ENCODE data around the gene CD70. TPM values are rescaled to one million over a fixed set of nuclear protein-coding genes. Genes with fewer than 3 reads are reported as not detected.
"Not testable (repeated sequence)": the region's sequence is repeated elsewhere in the genome, so short reads cannot be mapped to it uniquely, and the experiment has no call there.

The CD70 gene
- total and polyA plus RNA-seq, 4 donors: 0.22 to 0.57 (median 0.34) TPM

GRCh38 chr19:6551091-6551490 lies 39.9 kb downstream of the CD70 start:
- Histone ChIP-seq H3K4me1 (ENCODE audit: control insufficient read depth in 5 of 5, insufficient read depth in 5 of 5, low read length in 5 of 5) (no peaks in the 10 kb centered on the region), H3K27me3 (ENCODE audit: control insufficient read depth in 3 of 3, insufficient read depth in 3 of 3, low read length in 2 of 3) (no peaks in the 10 kb centered on the region), H3K9ac (ENCODE audit: insufficient read depth in 1 of 2, low read length in 2 of 2) (no peak overlapping the region), H3K27ac (ENCODE audit: low read depth in 1 of 2, low read length in 1 of 2) (no peak overlapping the region), H3K36me3 (ENCODE audit: control insufficient read depth in 4 of 4, insufficient read depth in 4 of 4, low read length in 4 of 4) (no peaks in the 10 kb centered on the region), H3K9me3 (ENCODE audit: control insufficient read depth in 4 of 4, insufficient read depth in 3 of 4, low read length in 3 of 4) (peaks cover 0 to 3% (median 0%) of the 10 kb centered on the region in 4 donors), H3K4me3 (no peak overlapping the region)
- DNase-seq: no peak
- TF ChIP-seq CTCF (IDR thresholded peaks at IDR 0.05; ENCODE audit: control extremely low read depth, extremely low read depth): no peak
- no peak for ATAC-seq (ENCODE audit: insufficient read depth, low FRiP score)
- 96 to 97% methylated on average over 3 of the region's 3 CpGs for WGBS, 2 donors

- H3K9me3 ChIP-seq (ENCODE audit: control insufficient read depth in 4 of 4, insufficient read depth in 3 of 4, low read length in 3 of 4); ATAC-seq (ENCODE audit: insufficient read depth, low FRiP score); H3K4me3 ChIP-seq; DNase-seq; H3K4me1 ChIP-seq (ENCODE audit: control insufficient read depth in 5 of 5, insufficient read depth in 5 of 5, low read length in 5 of 5); H3K9ac ChIP-seq (ENCODE audit: insufficient read depth in 1 of 2, low read length in 2 of 2); H3K27ac ChIP-seq (ENCODE audit: low read depth in 1 of 2, low read length in 1 of 2); H3K36me3 ChIP-seq (ENCODE audit: control insufficient read depth in 4 of 4, insufficient read depth in 4 of 4, low read length in 4 of 4); H3K27me3 ChIP-seq (ENCODE audit: control insufficient read depth in 3 of 3, insufficient read depth in 3 of 3, low read length in 2 of 3): not testable (repeated sequence)
- WGBS, 2 donors: 72 to 73% methylated on average over 6 of the region's 6 CpGs
Measured at GRCh38 chr19:6550679-6551078, 40.3 kb downstream of the CD70 start.

GRCh38 chr19:6543866-6544347 lies 47.0 kb downstream of the CD70 start:
- H3K9me3 ChIP-seq (ENCODE audit: control insufficient read depth in 4 of 4, insufficient read depth in 3 of 4, low read length in 3 of 4): peaks cover 0 to 3% (median 0%) of the 10 kb centered on the region in 4 donors
- WGBS, 2 donors: 65 to 84% methylated on average over 11 of the region's 11 CpGs
- no peaks in the 10 kb centered on the region for H3K36me3 ChIP-seq (ENCODE audit: control insufficient read depth in 4 of 4, insufficient read depth in 4 of 4, low read length in 4 of 4)
- ATAC-seq (ENCODE audit: insufficient read depth, low FRiP score) (no peak), DNase-seq (no peak)
- peaks cover 0 to 2% (median 0%) of the 10 kb centered on the region in 5 donors for H3K4me1 ChIP-seq (ENCODE audit: control insufficient read depth in 5 of 5, insufficient read depth in 5 of 5, low read length in 5 of 5)
- no peak for TF ChIP-seq CTCF (IDR thresholded peaks at IDR 0.05; ENCODE audit: control extremely low read depth, extremely low read depth)
- no peak overlapping the region for H3K9ac ChIP-seq (ENCODE audit: insufficient read depth in 1 of 2, low read length in 2 of 2)
- H3K27me3 ChIP-seq (ENCODE audit: control insufficient read depth in 3 of 3, insufficient read depth in 3 of 3, low read length in 2 of 3): no peaks in the 10 kb centered on the region
- H3K4me3 ChIP-seq: no peak overlapping the region
- no peak overlapping the region for H3K27ac ChIP-seq (ENCODE audit: low read depth in 1 of 2, low read length in 1 of 2)

- no peak for TF ChIP-seq CTCF (IDR thresholded peaks at IDR 0.05; ENCODE audit: control extremely low read depth, extremely low read depth)
- Histone ChIP-seq H3K4me1 (ENCODE audit: control insufficient read depth in 5 of 5, insufficient read depth in 5 of 5, low read length in 5 of 5) (peaks cover 0 to 2% (median 0%) of the 10 kb centered on the region in 5 donors), H3K9ac (ENCODE audit: insufficient read depth in 1 of 2, low read length in 2 of 2) (no peak overlapping the region), H3K9me3 (ENCODE audit: control insufficient read depth in 4 of 4, insufficient read depth in 3 of 4, low read length in 3 of 4) (no peaks in the 10 kb centered on the region), H3K27ac (ENCODE audit: low read depth in 1 of 2, low read length in 1 of 2) (no peak overlapping the region), H3K27me3 (ENCODE audit: control insufficient read depth in 3 of 3, insufficient read depth in 3 of 3, low read length in 2 of 3) (no peaks in the 10 kb centered on the region), H3K4me3 (no peak overlapping the region), H3K36me3 (ENCODE audit: control insufficient read depth in 4 of 4, insufficient read depth in 4 of 4, low read length in 4 of 4) (no peaks in the 10 kb centered on the region)
- peak; percentile 35 to 94 (median 76) for DNase-seq
- WGBS, 2 donors: 66 to 82% methylated on average over 13 of the region's 13 CpGs
- ATAC-seq (ENCODE audit: insufficient read depth, low FRiP score): no peak
Measured at GRCh38 chr19:6540918-6541689, 49.8 kb downstream of the CD70 start.

Data from lung (tissue), 12 donors.